Measurements from ENCODE around the gene NLRC5.

NLRC5 gene

GRCh38 chr16:57024894-57025680 lies 35.7 kb downstream of the NLRC5 start:
- TF ChIP-seq CTCF (IDR thresholded peaks at IDR 0.05; ENCODE audit: insufficient read depth, low read length, poor library complexity, severe bottlenecking) (no peak), EZH2phosphoT487 (conservative IDR thresholded peaks at IDR 0.05; ENCODE audit: low read length) (no peak)
- H3K9me2 ChIP-seq (replicated peaks; ENCODE audit: insufficient read depth, low read length), result no peaks in the 10 kb centered on the region
- H3K4me3 ChIP-seq (ENCODE audit: insufficient read depth, low read length, poor library complexity, severe bottlenecking), result no peak overlapping the region
- no peak overlapping the region for H3K9ac ChIP-seq (ENCODE audit: low read length)
- H3K79me2 ChIP-seq (ENCODE audit: insufficient read depth, low read length), result no peaks in the 10 kb centered on the region
- H3F3A ChIP-seq (ENCODE audit: insufficient read depth), result no peaks in the 10 kb centered on the region
- no peak overlapping the region for H3K4me2 ChIP-seq (ENCODE audit: low read depth, low read length, poor library complexity, severe bottlenecking)
- H2AFZ ChIP-seq (ENCODE audit: low read depth, low read length, severe bottlenecking), result no peak overlapping the region
- H3K9me3 ChIP-seq (ENCODE audit: insufficient read depth, low read length), result no peaks in the 10 kb centered on the region
- no peak overlapping the region for H3K27ac ChIP-seq (ENCODE audit: low read depth, low read length)
- H3K36me3 ChIP-seq (ENCODE audit: low read length), result no peaks in the 10 kb centered on the region
- no peaks in the 10 kb centered on the region for H3K27me3 ChIP-seq (ENCODE audit: low read length)
- H4K20me1 ChIP-seq (ENCODE audit: low read depth, low read length), result no peaks in the 10 kb centered on the region

DNA sequence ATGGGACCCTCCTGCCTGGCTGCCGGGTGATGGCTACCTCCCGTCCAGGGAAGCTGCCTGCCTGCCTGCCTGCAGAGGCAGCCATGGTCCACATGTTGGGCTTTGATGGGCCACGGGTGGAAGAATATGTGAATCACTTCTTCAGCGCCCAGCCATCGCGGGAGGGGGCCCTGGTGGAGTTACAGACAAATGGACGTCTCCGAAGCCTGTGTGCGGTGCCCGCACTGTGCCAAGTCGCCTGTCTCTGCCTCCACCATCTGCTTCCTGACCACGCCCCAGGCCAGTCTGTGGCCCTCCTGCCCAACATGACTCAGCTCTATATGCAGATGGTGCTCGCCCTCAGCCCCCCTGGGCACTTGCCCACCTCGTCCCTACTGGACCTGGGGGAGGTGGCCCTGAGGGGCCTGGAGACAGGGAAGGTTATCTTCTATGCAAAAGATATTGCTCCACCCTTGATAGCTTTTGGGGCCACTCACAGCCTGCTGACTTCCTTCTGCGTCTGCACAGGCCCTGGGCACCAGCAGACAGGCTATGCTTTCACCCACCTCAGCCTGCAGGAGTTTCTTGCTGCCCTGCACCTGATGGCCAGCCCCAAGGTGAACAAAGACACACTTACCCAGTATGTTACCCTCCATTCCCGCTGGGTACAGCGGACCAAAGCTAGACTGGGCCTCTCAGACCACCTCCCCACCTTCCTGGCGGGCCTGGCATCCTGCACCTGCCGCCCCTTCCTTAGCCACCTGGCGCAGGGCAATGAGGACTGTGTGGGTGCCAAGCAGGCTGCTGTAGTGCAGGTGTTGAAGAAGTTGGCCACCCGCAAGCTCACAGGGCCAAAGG lies 36.8 kb downstream of the NLRC5 start:
- no peak overlapping the region for H3K4me2 ChIP-seq (ENCODE audit: low read depth, low read length, poor library complexity, severe bottlenecking)
- H3K9ac ChIP-seq (ENCODE audit: low read length), result no peak overlapping the region
- H3K27me3 ChIP-seq (ENCODE audit: low read length), result no peaks in the 10 kb centered on the region
- H3K36me3 ChIP-seq (ENCODE audit: low read length), result no peaks in the 10 kb centered on the region
- no peak overlapping the region for H3K27ac ChIP-seq (ENCODE audit: low read depth, low read length)
- H3K79me2 ChIP-seq (ENCODE audit: insufficient read depth, low read length), result no peaks in the 10 kb centered on the region
- no peaks in the 10 kb centered on the region for H4K20me1 ChIP-seq (ENCODE audit: low read depth, low read length)
- no peak for TF ChIP-seq CTCF (IDR thresholded peaks at IDR 0.05; ENCODE audit: insufficient read depth, low read length, poor library complexity, severe bottlenecking)
- no peak for TF ChIP-seq EZH2phosphoT487 (conservative IDR thresholded peaks at IDR 0.05; ENCODE audit: low read length)
- H2AFZ ChIP-seq (ENCODE audit: low read depth, low read length, severe bottlenecking), result no peak overlapping the region
- H3K9me3 ChIP-seq (ENCODE audit: insufficient read depth, low read length), result no peaks in the 10 kb centered on the region
- no peaks in the 10 kb centered on the region for H3F3A ChIP-seq (ENCODE audit: insufficient read depth)
- no peaks in the 10 kb centered on the region for H3K9me2 ChIP-seq (replicated peaks; ENCODE audit: insufficient read depth, low read length)
- H3K4me3 ChIP-seq (ENCODE audit: insufficient read depth, low read length, poor library complexity, severe bottlenecking), result no peak overlapping the region

- H3K27ac ChIP-seq (ENCODE audit: low read depth, low read length), result no peak overlapping the region
- H3F3A ChIP-seq (ENCODE audit: insufficient read depth), result no peaks in the 10 kb centered on the region
- H3K27me3 ChIP-seq (ENCODE audit: low read length), result no peaks in the 10 kb centered on the region
- TF ChIP-seq CTCF (IDR thresholded peaks at IDR 0.05; ENCODE audit: insufficient read depth, low read length, poor library complexity, severe bottlenecking) (no peak), EZH2phosphoT487 (conservative IDR thresholded peaks at IDR 0.05; ENCODE audit: low read length) (no peak)
- no peaks in the 10 kb centered on the region for H3K36me3 ChIP-seq (ENCODE audit: low read length)
- no peaks in the 10 kb centered on the region for H4K20me1 ChIP-seq (ENCODE audit: low read depth, low read length)
- no peak overlapping the region for H3K4me3 ChIP-seq (ENCODE audit: insufficient read depth, low read length, poor library complexity, severe bottlenecking)
- H3K9me3 ChIP-seq (ENCODE audit: insufficient read depth, low read length), result no peaks in the 10 kb centered on the region
- no peaks in the 10 kb centered on the region for H3K79me2 ChIP-seq (ENCODE audit: insufficient read depth, low read length)
- H3K9ac ChIP-seq (ENCODE audit: low read length), result no peak overlapping the region
- H3K9me2 ChIP-seq (replicated peaks; ENCODE audit: insufficient read depth, low read length), result no peaks in the 10 kb centered on the region
- no peak overlapping the region for H3K4me2 ChIP-seq (ENCODE audit: low read depth, low read length, poor library complexity, severe bottlenecking)
- H2AFZ ChIP-seq (ENCODE audit: low read depth, low read length, severe bottlenecking), result no peak overlapping the region
Observed at GRCh38 chr16:57026778-57027062, 37.4 kb downstream of the NLRC5 start.
